HG03280 (cell line): ENCODE results near the gene VAC14.

ENCODE experiments used
- ATAC-seq: cut with Tn5 transposase; IDR thresholded peaks from one replicate; pipeline ENCODE4 v1.9.1; 2021; ENCODE audit warnings: mild to moderate bottlenecking, moderate library complexity; ENCODE audit not compliant: unreplicated experiment

VAC14 gene

GRCh38 chr16:70764632-70765031 is 36.3 kb downstream of the VAC14 start:
- no peak for ATAC-seq

DNA sequence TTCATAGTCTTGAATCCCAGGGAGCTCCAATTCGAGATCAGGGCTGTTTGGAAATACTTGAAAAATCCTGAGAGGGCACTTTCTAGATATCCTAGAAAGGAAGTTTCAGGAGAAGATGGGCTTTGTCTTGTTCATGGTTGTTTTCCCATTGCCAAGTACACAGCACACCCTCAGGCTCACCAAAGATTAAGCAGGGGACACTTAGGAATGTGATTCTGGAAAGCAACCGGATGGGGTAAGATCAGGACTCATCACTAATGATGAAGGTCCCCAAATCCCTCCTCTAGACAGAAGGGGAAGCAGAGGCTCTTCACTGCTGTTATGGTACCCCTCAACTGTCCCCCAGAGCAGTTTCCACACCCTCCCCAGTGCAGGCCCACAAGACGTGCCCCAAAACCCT is 40.7 kb downstream of the VAC14 start:
- no peak for ATAC-seq

DNA sequence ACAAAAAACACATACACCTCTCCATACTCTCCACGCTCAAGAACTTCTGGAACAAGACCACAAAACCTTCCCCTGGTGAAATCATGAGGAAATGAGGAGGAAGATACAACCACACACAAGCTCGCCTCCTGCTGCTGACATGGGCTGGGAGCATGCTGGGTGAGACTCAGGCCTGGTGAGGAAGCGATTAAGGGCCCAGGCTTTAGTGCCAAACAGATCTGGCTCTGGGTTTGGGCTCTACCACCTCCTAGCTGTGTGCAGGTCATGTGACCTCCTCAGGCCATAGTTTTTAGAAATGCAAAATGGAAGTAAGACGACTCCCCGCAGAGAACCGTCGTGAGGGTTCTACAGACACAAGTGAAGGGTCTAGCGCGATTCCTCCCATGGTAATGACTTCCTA is 41.3 kb downstream of the VAC14 start:
- ATAC-seq = no peak

- ATAC-seq = no peak
Observed at GRCh38 chr16:70758786-70759185, 42.2 kb downstream of the VAC14 start.

DNA sequence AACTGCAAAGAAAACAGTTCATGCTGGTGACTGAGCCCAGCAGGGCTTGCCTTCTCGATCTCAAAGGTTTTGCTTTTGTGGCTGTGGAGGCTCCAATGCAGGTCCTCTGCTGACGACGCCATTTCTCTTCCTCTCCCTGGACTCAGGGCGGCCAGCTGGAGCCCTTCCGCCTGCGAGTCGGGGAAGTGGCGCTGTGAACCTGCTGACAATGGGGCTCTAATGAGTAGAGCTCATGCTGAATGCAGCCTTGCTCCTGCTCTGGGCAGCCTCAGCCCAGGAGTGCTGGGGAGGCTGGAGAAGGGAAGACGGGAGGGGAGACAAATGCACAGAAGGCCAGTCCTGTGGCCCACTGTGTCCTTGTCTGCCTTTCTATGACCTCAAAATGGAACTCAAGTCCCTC is 43.8 kb downstream of the VAC14 start:
- no peak for ATAC-seq

GRCh38 chr16:70756071-70756470 is 44.9 kb downstream of the VAC14 start:
- no peak for ATAC-seq

DNA sequence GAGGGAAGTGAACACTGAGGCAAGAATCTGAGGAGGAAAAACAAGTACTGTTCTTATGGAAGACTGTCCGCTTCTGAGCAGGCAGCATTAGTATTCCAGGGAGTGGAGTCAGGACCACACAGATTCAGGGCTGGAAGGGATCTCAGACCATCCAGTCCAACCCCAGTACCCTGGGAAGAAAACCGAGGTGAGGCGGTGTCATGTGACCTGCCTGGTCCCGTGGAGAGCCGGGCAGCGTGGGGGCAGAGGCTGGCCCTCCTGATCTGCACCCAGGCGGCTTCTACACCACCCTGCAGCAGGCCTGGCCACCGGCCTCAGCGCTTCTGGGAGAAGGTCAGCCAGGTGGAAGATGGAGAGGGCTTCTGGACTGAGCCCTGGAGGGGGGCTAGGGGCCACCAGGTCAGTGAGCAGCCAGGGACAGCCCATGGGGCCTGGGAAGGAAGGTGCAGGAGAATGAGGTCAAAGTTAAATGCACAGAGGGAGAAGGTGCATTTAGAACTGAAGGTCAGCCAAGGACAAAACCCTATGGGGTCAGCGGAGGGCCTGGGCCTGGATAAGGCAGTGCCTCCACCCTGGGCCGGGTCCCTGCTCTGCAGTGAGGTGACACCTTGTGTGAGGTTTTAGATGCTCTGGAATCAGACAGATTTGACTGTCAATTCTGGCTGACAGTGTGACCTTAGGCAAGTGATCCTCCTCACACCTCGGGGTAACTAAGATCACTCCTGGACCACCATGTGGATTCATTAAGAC is 45.9 kb downstream of the VAC14 start:
- ATAC-seq = no peak

DNA sequence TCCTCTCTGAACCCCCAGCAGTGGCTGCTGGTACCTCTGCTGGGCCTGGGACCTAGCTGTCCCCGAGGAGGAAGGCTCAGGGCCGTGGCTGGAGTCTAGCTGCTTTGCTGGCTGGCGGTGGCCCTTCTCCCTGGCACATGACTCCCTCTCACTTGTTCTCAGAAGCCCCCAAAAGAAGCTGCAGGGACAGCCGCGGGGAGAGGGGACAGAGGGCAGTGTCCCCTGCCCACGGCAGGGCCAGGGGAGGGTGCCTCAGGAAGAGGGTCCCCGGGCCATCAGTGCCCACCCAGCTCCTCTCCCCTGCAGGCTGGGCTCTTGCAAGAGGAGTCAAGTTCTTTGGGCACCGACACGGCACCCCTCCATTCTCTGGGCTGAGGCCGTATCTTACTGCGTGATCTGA is 46.6 kb downstream of the VAC14 start:
- ATAC-seq = no peak

DNA sequence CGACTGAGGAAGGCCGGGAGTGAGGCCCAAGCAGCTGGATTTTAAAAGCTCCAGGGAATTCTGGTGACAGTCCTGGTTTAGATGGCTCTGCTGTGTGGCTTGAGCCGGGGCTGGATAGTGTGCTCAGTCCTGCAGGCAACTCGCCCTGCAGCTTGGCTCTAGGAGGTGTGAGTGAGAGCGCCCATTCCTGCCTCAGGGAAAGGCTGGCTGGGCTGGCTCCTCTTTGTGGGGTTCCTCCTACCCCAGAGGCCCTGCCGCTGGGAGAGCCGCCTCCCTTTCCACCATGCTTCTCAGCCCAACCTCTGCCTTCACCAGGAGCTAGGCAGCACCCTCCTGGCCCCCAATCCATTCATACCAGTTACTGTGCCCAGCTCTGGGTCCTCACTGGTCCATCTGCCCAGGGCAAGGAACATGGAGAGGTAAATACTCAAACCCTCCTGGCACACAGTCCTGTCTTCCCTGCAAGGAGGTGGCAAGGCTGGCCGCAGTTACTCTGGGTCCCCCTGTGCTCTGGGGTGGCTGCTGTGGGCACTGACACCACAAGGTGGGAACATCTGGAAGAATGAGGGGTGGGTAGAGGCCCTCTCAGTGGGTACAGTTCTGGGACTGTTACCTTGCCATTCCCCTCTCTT is 47.1 kb downstream of the VAC14 start:
- no peak for ATAC-seq

GRCh38 chr16:70753228-70753627 is 47.7 kb downstream of the VAC14 start:
- ATAC-seq = no peak

- no peak for ATAC-seq
Observed at GRCh38 chr16:70752426-70752825, 48.5 kb downstream of the VAC14 start.

DNA sequence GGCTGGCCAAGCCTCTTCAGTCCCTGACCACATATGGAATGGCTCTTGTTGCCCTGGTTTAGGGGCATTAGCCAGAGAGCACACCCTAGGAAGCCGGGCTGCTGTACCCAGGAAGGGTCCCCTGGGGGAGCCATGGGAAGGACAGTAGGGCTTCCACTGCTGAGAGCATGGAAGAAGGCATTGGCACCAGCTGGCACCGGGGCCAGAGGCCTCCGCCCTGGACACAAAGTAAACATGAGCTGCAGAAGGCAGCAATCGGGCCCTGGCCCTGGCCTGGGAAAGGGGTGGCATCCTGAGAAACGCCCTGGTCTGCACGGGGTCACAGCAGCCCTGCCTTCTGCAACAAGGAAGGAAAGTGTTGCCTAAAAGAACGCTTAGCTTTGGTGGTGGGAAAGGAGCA is 49.4 kb downstream of the VAC14 start:
- no peak for ATAC-seq

DNA sequence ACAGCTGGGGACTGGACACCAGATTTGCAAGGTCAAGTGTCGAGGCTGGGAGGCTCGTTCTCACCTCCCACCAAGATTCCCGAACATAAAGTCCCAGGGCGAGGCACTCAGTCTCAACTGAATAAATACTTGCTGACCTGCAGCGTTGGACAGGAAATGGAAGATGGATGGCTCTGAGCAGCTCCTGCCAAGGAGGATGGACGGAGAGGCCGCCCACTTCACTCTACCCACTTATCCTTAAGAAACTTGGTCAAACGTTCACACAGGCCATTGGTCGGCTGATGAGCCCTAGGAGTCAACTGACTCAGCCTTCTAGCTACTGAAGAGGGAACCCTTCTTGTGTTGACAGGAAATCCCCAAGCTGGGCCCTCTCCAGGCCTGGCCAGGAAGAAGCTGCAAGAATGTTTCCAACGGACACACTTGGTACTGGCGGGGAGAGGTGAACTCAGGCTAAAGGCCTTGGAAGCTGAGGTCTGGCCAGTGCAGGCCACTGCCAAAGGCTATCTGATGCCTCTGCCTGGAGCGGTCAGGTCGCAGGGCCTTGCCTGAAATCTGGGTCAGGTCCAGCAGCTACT is 50.0 kb downstream of the VAC14 start:
- no peak for ATAC-seq

DNA sequence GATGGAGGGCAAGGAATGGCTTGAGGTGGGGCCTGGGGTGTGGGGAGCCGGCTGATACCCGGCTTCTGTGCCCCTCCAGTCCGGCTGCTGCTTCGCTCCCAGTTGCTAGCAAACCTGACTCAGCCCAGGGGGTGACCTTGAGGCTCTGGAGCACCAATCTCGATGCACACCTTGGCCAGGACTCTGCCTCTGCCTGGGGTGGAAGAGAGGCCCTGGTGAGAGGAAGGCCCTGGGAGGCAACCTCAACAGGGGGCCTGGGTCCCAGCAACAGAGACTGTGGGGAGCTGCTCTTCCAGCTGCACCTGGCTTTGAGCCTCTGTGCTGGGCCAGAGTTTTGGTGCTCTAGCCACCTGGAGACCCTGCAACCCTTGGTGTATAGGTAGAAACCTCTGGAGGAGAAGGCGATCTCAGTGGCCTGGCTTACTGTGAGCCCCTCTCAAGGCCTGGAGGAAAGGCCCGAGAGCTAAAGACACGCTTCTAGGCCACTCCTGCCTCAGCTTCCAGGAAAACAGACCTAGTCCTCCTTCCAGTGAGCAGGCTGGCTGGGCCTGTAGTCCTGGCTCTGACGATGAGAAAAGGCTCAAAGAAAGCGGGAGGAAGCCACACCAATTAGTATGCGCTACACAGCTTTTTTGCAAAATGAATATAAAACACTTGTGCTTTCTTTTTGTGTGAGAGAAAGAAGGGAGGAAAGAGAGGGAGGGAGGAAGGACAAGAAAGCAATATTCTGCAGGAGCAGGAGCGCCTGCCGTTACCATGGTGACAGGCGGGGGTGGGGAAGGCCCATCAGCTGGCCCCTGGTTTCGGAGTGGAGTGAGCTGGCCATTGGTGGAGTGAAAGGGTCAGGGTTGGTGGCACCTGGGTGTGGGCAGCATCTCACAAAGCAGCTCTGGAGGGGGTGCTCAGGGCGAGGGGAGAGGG is 51.0 kb downstream of the VAC14 start:
- ATAC-seq = no peak

DNA sequence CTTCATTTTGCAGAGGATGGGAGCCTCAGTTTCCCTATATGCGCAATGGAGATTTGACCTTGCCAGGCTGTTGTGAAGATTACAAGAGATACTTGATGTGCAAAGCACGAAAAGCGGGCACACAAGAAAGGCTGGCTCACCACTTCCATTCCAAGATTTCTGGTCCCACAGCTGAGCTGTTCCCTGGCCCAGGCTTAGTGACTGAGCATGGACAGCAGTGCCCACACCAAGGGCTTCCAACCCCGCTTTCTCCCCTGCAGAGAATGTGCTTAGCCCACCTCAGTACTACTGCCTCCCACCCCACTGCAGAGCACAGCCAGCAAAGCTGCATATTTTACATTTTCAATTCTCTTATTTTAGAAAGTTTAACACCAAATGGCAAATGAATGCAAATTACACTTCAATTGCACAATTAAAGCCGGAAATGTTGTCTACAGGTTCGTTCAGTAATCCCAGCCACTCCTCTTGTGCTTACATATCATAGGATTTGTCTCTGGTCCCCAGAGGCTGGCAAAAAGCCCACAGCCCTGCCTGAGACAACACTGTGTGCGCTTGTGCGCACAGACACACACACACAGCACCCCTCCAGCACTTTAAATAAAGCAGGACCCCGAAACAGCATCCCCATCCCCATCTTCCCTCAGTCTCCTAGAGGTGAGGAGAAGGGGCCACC is 51.8 kb downstream of the VAC14 start:
- no peak for ATAC-seq

DNA sequence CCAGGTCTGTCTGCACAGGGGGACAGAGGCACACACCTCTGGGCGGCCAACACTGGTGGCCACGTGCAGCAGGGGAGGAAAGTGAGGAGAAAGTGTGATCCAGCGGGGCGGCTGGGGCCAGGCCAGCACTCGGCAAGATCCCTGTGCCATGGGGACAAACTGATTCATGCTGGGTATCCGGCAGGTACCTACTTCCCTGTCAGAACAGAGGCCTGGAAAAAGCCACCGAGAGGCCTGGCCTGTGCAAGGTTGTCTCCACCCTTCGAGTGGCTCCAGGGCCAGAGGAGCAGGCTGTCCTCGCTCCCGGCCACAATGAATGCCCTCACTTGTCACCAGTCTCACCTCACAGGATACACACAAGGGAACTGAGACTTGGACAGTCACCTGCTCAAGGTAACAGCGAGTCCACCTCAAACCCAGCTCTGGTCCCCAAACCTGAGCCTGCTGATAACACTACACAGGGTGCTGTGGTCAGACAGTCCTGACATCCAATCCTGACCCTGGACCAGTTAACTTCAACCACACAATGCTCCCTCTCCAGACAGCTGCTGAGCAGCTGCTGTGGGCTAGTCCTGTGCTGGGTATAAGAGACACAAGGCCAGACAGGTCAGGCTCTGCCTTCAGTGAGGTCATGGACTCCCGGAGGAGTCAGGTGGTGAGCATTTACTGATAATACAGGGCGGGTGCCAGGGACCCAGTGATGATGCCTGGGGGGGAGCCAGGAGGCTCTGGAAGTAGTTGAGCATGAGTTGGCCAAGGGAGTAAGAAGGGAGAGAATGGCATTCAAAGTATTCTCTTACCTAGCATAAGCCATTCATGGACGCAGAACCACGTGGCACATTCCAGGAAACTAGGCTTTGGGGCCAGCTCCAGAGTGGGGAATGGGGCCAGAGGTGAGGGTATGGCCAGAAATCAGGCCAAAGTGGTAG is 53.0 kb downstream of the VAC14 start:
- no peak for ATAC-seq

- no peak for ATAC-seq
Observed at GRCh38 chr16:70746708-70747424, 54.1 kb downstream of the VAC14 start.

GRCh38 chr16:70746040-70746707 is 54.8 kb downstream of the VAC14 start:
- no peak for ATAC-seq
